B cell (primary cell): ENCODE data around the gene MAN1A2. TPM values are rescaled to one million over a fixed set of nuclear protein-coding genes. Genes with fewer than 3 reads are reported as not detected.
"Not testable (repeated sequence)": the region's sequence is repeated elsewhere in the genome, so short reads cannot be mapped to it uniquely, and the experiment has no call there.

Experiments used
- ATAC-seq: fragments of 200-7000 bp; cut with Tn5 transposase; one replicate; pipeline ENCODE4 v1.10.0; 2021; ENCODE audit warnings: low read depth, mild to moderate bottlenecking, moderate number of reproducible peaks, moderate library complexity
- CTCF ChIA-PET: fragments of 350-600 bp; sonication (Branson Sonifier 250); formaldehyde crosslinking; loops from one replicate; lab custom pipeline; 2021; ENCODE audit warnings: antibody characterized with exemption, inconsistent platforms; lab: Charles Lee
- POLR2A ChIA-PET: fragments of 350-600 bp; sonication (Branson Sonifier 250); formaldehyde crosslinking; loops from one replicate; lab custom pipeline; 2021; ENCODE audit warnings: antibody characterized with exemption; lab: Charles Lee
- DNase-seq: peaks from one replicate; pipeline ENCODE4 v3.0.0; 2013
- H2AFZ ChIP-seq: 2 replicates; pipeline ENCODE4 v1.6.1; 2012; ENCODE audit warnings: mild to moderate bottlenecking, low read depth, low read length; ENCODE audit not compliant: insufficient read depth, poor library complexity, severe bottlenecking
- H3K27ac ChIP-seq, 2 donors: 1 replicate in 1 of 2; 2 replicates in 1 of 2; pipeline ENCODE4 v1.5.1; 2012 to 2013; ENCODE audit warnings: low read length in 2 of 2, mild to moderate bottlenecking in 2 of 2, moderate library complexity in 1 of 2
- H3K27me3 ChIP-seq, 4 experiments: fragments of 200-600 bp in 1 of 4; sonication (generic) in 1 of 4; replicated peaks in 1 of 4; 1 replicate in 2 of 4; 2 replicates in 2 of 4; pipeline versions ENCODE4 v1.6.1 to v1.7.0; 2013 to 2016; ENCODE audit warnings: low read length in 3 of 4, mild to moderate bottlenecking in 2 of 4, mixed read lengths in 1 of 4, moderate library complexity in 1 of 4; ENCODE audit not compliant: insufficient read depth in 4 of 4, control insufficient read depth in 3 of 4; ENCODE audit errors: control extremely low read depth in 1 of 4
- H3K36me3 ChIP-seq, 2 experiments: replicated peaks in 1 of 2; 1 replicate in 1 of 2; 2 replicates in 1 of 2; pipeline versions ENCODE4 v1.6.1 to v1.7.1; 2013; ENCODE audit warnings: low read length in 1 of 2; ENCODE audit not compliant: insufficient read depth in 2 of 2, control insufficient read depth in 1 of 2; ENCODE audit errors: control extremely low read depth in 1 of 2, extremely low read depth in 1 of 2
- H3K4me1 ChIP-seq, 2 donors: fragments of 200-600 bp in 1 of 2; sonication (generic) in 1 of 2; 1 replicate in 1 of 2; 2 replicates in 1 of 2; pipeline versions ENCODE4 v1.5.1 to v1.6.1; 2013 to 2017; ENCODE audit warnings: low read length in 2 of 2; ENCODE audit not compliant: control insufficient read depth in 2 of 2, insufficient read depth in 2 of 2
- H3K4me2 ChIP-seq: replicated peaks from 2 replicates; pipeline ENCODE3; 2012; ENCODE audit warnings: mild to moderate bottlenecking, low read depth, low read length; ENCODE audit not compliant: poor library complexity, severe bottlenecking
- H3K4me3 ChIP-seq, 5 experiments: fragments of 200-600 bp in 1 of 5; sonication (generic) in 1 of 5; 1 replicate in 3 of 5; 2 replicates in 2 of 5; pipeline versions ENCODE4 v1.5.1 to v1.7.0; 2011 to 2016; ENCODE audit warnings: low read length in 4 of 5, mild to moderate bottlenecking in 4 of 5, low read depth in 2 of 5, control low read depth in 1 of 5, moderate library complexity in 1 of 5; ENCODE audit not compliant: insufficient read depth in 1 of 5; ENCODE audit errors: control extremely low read depth in 1 of 5, extremely low read depth in 1 of 5
- H3K79me2 ChIP-seq: fragments of 200-600 bp; sonication (generic); one replicate; pipeline ENCODE4 v1.6.0; 2016; ENCODE audit warnings: low read length; ENCODE audit not compliant: control insufficient read depth, insufficient read depth
- H3K9ac ChIP-seq: fragments of 200-600 bp; sonication (generic); 2 replicates; pipeline ENCODE4 v1.6.1; 2017; ENCODE audit warnings: mild to moderate bottlenecking, low read length, moderate library complexity
- H3K9me3 ChIP-seq, 3 donors: one replicate each; pipeline versions ENCODE4 v1.6.1 to v1.7.1; 2013; ENCODE audit warnings: low read length in 2 of 3; ENCODE audit not compliant: control insufficient read depth in 2 of 3, insufficient read depth in 1 of 3; ENCODE audit errors: control extremely low read depth in 1 of 3
- H4K20me1 ChIP-seq: 2 replicates; pipeline ENCODE4 v1.6.0; 2012; ENCODE audit warnings: mild to moderate bottlenecking, low read length; ENCODE audit not compliant: insufficient read depth, control insufficient read depth, poor library complexity, severe bottlenecking
- H3K27ac Mint-ChIP-seq: one replicate; pipeline ENCODE4 v1.8.0; 2021; ENCODE audit warnings: mixed read lengths
- H3K27me3 Mint-ChIP-seq: one replicate; pipeline ENCODE4 v1.8.0; 2021; ENCODE audit warnings: mixed read lengths
- H3K4me1 Mint-ChIP-seq: one replicate; pipeline ENCODE4 v1.8.0; 2021; ENCODE audit warnings: mixed read lengths
- H3K4me3 Mint-ChIP-seq: one replicate; pipeline ENCODE4 v1.8.0; 2021; ENCODE audit warnings: mixed read lengths
- H3K9me3 Mint-ChIP-seq: one replicate; pipeline ENCODE4 v1.8.0; 2022; ENCODE audit warnings: mixed read lengths; ENCODE audit not compliant: insufficient read depth
- CTCF ChIP-seq: fragments of 200-600 bp; IDR thresholded peaks from one replicate; pipeline ENCODE4 v1.8.0; 2022; ENCODE audit warnings: antibody characterized with exemption, mild to moderate bottlenecking
- EZH2 ChIP-seq: IDR thresholded peaks from 2 replicates; pipeline ENCODE4 v1.6.1; 2012; ENCODE audit warnings: borderline replicate concordance, low read depth, mild to moderate bottlenecking, moderate library complexity, low read length; ENCODE audit not compliant: insufficient read depth, poor library complexity, severe bottlenecking
- WGBS: methylation state at CpG from one replicate; pipeline ENCODE4 v1.1.5; 2013; ENCODE audit warnings: missing lambda C conversion rate; ENCODE audit not compliant: insufficient coverage; 5-methylcytosine and 5-hydroxymethylcytosine counted together
- intact Hi-C: fragments of 100-400 bp; cut with micrococcal nuclease; formaldehyde crosslinking; loops from one replicate; pipeline ENCODE4 v1.10.0; 2022
- polyA plus RNA-seq: library from polyadenylated mRNA; depleted of rRNA; stranded (reverse); fragments of >200 nt; gene quantifications from 2 replicates; pipeline ENCODE4 v1.2.3, GENCODE V29; 2012
- total RNA-seq, 2 donors: library from RNA; stranded (reverse); fragments of 120-200 nt in 1 of 2; gene quantifications; 1 replicate in 1 of 2; 2 replicates in 1 of 2; pipeline versions ENCODE4 v1.2.3 to v1.2.4, GENCODE V29; 2013 to 2022

Gene MAN1A2
- total and polyA plus RNA-seq, 2 donors (not counting 1 experiment from before 2014, with no cell fraction given), result 4.6 to 55.6 TPM

- ATAC-seq (no peak), DNase-seq (no peak)
- H3K27me3 ChIP-seq, result no peaks in the 10 kb centered on the region
- H3K4me2 ChIP-seq, result no peak overlapping the region
- H3K9ac ChIP-seq, result no peak overlapping the region
- ChIA-PET POLR2A (no interaction called here), CTCF (no interaction called here)
- no peak overlapping the region for H3K27ac ChIP-seq
- no peak overlapping the region for H2AFZ ChIP-seq
- no peaks in the 10 kb centered on the region for H3K4me1 ChIP-seq
- intact Hi-C loops, result no loop called here
- Mint-ChIP-seq H3K4me1 (peaks cover 8% of the 10 kb centered on the region), H3K9me3 (no peaks in the 10 kb centered on the region), H3K4me3 (no peak overlapping the region), H3K27ac (no peak overlapping the region), H3K27me3 (peaks cover 2% of the 10 kb centered on the region)
- no peaks in the 10 kb centered on the region for H3K79me2 ChIP-seq
- TF ChIP-seq EZH2, result no peak
- no peak for TF ChIP-seq CTCF
- H3K4me3 ChIP-seq, result no peak overlapping the region
- WGBS, result 82% methylated on average over 1 of the region's 4 CpGs
- no peaks in the 10 kb centered on the region for H4K20me1 ChIP-seq
- H3K9me3 ChIP-seq, result no peaks in the 10 kb centered on the region
- no peaks in the 10 kb centered on the region for H3K36me3 ChIP-seq
Observed at GRCh38 chr1:117346206-117346928, 20.9 kb upstream of the MAN1A2 start.

GRCh38 chr1:117347907-117348306, 19.3 kb upstream of the MAN1A2 start:
- DNase-seq, result no peak
- H3K4me3 Mint-ChIP-seq, result no peak overlapping the region
- TF ChIP-seq CTCF, result no peak
- no peak for TF ChIP-seq EZH2
- Histone ChIP-seq H4K20me1 (no peaks in the 10 kb centered on the region), H3K36me3 (no peaks in the 10 kb centered on the region), H2AFZ (no peak overlapping the region), H3K4me1 (no peaks in the 10 kb centered on the region), H3K4me3 (no peak overlapping the region), H3K27me3 (no peaks in the 10 kb centered on the region), H3K27ac (no peak overlapping the region), H3K4me2 (no peak overlapping the region), H3K79me2 (no peaks in the 10 kb centered on the region), H3K9ac (no peak overlapping the region), H3K9me3 (no peaks in the 10 kb centered on the region)
- CTCF ChIA-PET, result no interaction called here
- ATAC-seq, result no peak
- POLR2A ChIA-PET, result no interaction called here
- intact Hi-C loops, result no loop called here
- 91% methylated on average over 2 of the region's 4 CpGs for WGBS
- no peaks in the 10 kb centered on the region for H3K9me3 Mint-ChIP-seq
- peaks cover 2% of the 10 kb centered on the region for H3K27me3 Mint-ChIP-seq
- H3K27ac Mint-ChIP-seq, result no peak overlapping the region
- H3K4me1 Mint-ChIP-seq, result peaks cover 5% of the 10 kb centered on the region

- H3K9me3 ChIP-seq, result not testable (repeated sequence)
Observed at GRCh38 chr1:117352695-117353094, 14.6 kb upstream of the MAN1A2 start.

More at GRCh38 chr1:117352695-117353094, 14.6 kb upstream of the MAN1A2 start:
- H3K79me2 ChIP-seq, H3K4me1 Mint-ChIP-seq, H3K36me3 ChIP-seq, H2AFZ ChIP-seq, H3K4me2 ChIP-seq, ATAC-seq, H3K4me1 ChIP-seq, H3K9ac ChIP-seq, DNase-seq, intact Hi-C loops, H3K4me3 ChIP-seq, H3K27ac Mint-ChIP-seq, H3K9me3 Mint-ChIP-seq, H3K27me3 Mint-ChIP-seq, H3K4me3 Mint-ChIP-seq, H3K27ac ChIP-seq, H4K20me1 ChIP-seq, H3K27me3 ChIP-seq, CTCF ChIA-PET, POLR2A ChIA-PET: not testable (repeated sequence)
- no CpG with 5 or more reads among the region's 3 CpGs for WGBS
